GM18505 (cell line): Measurements from ENCODE around the gene SLAMF8.

Source experiments
- ATAC-seq: cut with Tn5 transposase; IDR thresholded peaks from one replicate; pipeline ENCODE4 v1.9.1; 2021; ENCODE audit not compliant: unreplicated experiment
- POLR2A ChIP-seq: IDR thresholded peaks from 4 replicates; pipeline ENCODE4 v1.6.1; 2011; ENCODE audit warnings: borderline replicate concordance; ENCODE audit not compliant: insufficient read depth, insufficient read length; ENCODE audit errors: extremely low read depth

Gene SLAMF8

GRCh38 chr1:159861218-159861617 lies 34.5 kb downstream of the SLAMF8 start:
- no peak for TF ChIP-seq POLR2A
- no peak for ATAC-seq

- no peak for ATAC-seq
- TF ChIP-seq POLR2A, result no peak
Observed at GRCh38 chr1:159862031-159862430, 35.4 kb downstream of the SLAMF8 start.

GRCh38 chr1:159862557-159862956 lies 35.9 kb downstream of the SLAMF8 start, which contains the start of gene VSIG8:
TSS of gene VSIG8 (minus strand) at chr1:159862657. CDS start at chr1:159862521, 136 bp downstream.
- TF ChIP-seq POLR2A, result no peak
- ATAC-seq, result no peak

GRCh38 chr1:159864262-159864661 lies 37.6 kb downstream of the SLAMF8 start:
- TF ChIP-seq POLR2A, result no peak
- no peak for ATAC-seq

GRCh38 chr1:159866066-159866465 lies 39.4 kb downstream of the SLAMF8 start:
- no peak for TF ChIP-seq POLR2A
- ATAC-seq, result no peak

GRCh38 chr1:159866905-159867663 lies 40.4 kb downstream of the SLAMF8 start:
- TF ChIP-seq POLR2A, result no peak
- no peak for ATAC-seq

- ATAC-seq, result no peak
- no peak for TF ChIP-seq POLR2A
Observed at GRCh38 chr1:159867664-159868026, 41.0 kb downstream of the SLAMF8 start.

GRCh38 chr1:159868766-159869165 lies 42.1 kb downstream of the SLAMF8 start:
- TF ChIP-seq POLR2A, result no peak
- ATAC-seq, result no peak

- TF ChIP-seq POLR2A, result no peak
- no peak for ATAC-seq
Observed at GRCh38 chr1:159869173-159869572, 42.5 kb downstream of the SLAMF8 start.

- TF ChIP-seq POLR2A, result no peak
- ATAC-seq, result no peak
Observed at GRCh38 chr1:159869607-159870006, 42.9 kb downstream of the SLAMF8 start.

- no peak for TF ChIP-seq POLR2A
- no peak for ATAC-seq
Observed at GRCh38 chr1:159870704-159871103, 44.0 kb downstream of the SLAMF8 start.

- no peak for ATAC-seq
- TF ChIP-seq POLR2A, result no peak
Observed at GRCh38 chr1:159872891-159873290, 46.2 kb downstream of the SLAMF8 start.

- no peak for TF ChIP-seq POLR2A
- no peak for ATAC-seq
Observed at GRCh38 chr1:159873530-159874143, 47.0 kb downstream of the SLAMF8 start.

GRCh38 chr1:159877695-159878444 lies 51.2 kb downstream of the SLAMF8 start:
- TF ChIP-seq POLR2A, result no peak
- ATAC-seq, result no peak

GRCh38 chr1:159879136-159879535 lies 52.5 kb downstream of the SLAMF8 start:
- no peak for TF ChIP-seq POLR2A
- ATAC-seq, result no peak

GRCh38 chr1:159879977-159880376 lies 53.3 kb downstream of the SLAMF8 start:
- no peak for ATAC-seq
- no peak for TF ChIP-seq POLR2A
